ENCODE results near the gene TFDP1.

The TFDP1 gene

GRCh38 chr13:113636266-113636963 is 51.9 kb downstream of the TFDP1 start:
- DNase-seq, result no peak

GRCh38 chr13:113637262-113638160 is 53.0 kb downstream of the TFDP1 start:
- DNase-seq, result no peak

- no peak for DNase-seq
These were observed 53.7 kb downstream of the TFDP1 start for GRCh38 chr13:113638173-113638746.

GRCh38 chr13:113638806-113639205 is 54.3 kb downstream of the TFDP1 start:
- no peak for DNase-seq

- DNase-seq, result no peak
These were observed 55.2 kb downstream of the TFDP1 start for GRCh38 chr13:113639616-113640262.

GRCh38 chr13:113641426-113641825 is 56.9 kb downstream of the TFDP1 start:
- DNase-seq, result no peak

GRCh38 chr13:113642563-113642962 is 58.0 kb downstream of the TFDP1 start:
- DNase-seq, result no peak

GRCh38 chr13:113643593-113643992 is 59.0 kb downstream of the TFDP1 start:
- DNase-seq, result no peak

- no peak for DNase-seq
These were observed 60.2 kb downstream of the TFDP1 start for GRCh38 chr13:113644800-113645199.

GRCh38 chr13:113645329-113645728 is 60.8 kb downstream of the TFDP1 start:
- DNase-seq, result no peak

- DNase-seq, result no peak
These were observed 61.8 kb downstream of the TFDP1 start for GRCh38 chr13:113646376-113646775.

- no peak for DNase-seq
These were observed 62.4 kb downstream of the TFDP1 start for GRCh38 chr13:113646921-113647340.

GRCh38 chr13:113647351-113648215 is 63.0 kb downstream of the TFDP1 start:
- peak; percentile 82 for DNase-seq

- DNase-seq, result no peak
These were observed 63.7 kb downstream of the TFDP1 start for GRCh38 chr13:113648216-113648610.

- DNase-seq, result no peak
These were observed 64.7 kb downstream of the TFDP1 start for GRCh38 chr13:113649212-113649611.

GRCh38 chr13:113650275-113650674 is 65.7 kb downstream of the TFDP1 start:
- no peak for DNase-seq

- no peak for DNase-seq
These were observed 66.2 kb downstream of the TFDP1 start for GRCh38 chr13:113650731-113651148.

- no peak for DNase-seq
These were observed 67.2 kb downstream of the TFDP1 start for GRCh38 chr13:113651511-113652403.

GRCh38 chr13:113652404-113653263 is 68.1 kb downstream of the TFDP1 start:
- DNase-seq, result no peak

Data from hematopoietic multipotent progenitor cell treated with erythropoietin and hydrocortisone succinate and interleukin-3 and kit ligand, for 4 days (in vitro differentiated cells).